GM18870 (cell line): ENCODE results near the gene KATNAL2.
A peak's percentile ranks its signal among the peaks of the same experiment; 100 is the strongest.

Source experiments
- ATAC-seq: cut with Tn5 transposase; IDR thresholded peaks from one replicate; pipeline ENCODE4 v1.9.1; 2021; ENCODE audit warnings: moderate library complexity; ENCODE audit not compliant: unreplicated experiment

The KATNAL2 gene

GRCh38 chr18:46917108-46917802 is at the start of gene KATNAL2, which contains the start of gene PIAS2:
KATNAL2 (plus strand) TSS chr18:46917602; CDS start chr18:46946873, 29,271 bp downstream.
PIAS2 (minus strand) TSS chr18:46917507; CDS start chr18:46917345, 162 bp downstream.
- ATAC-seq, result peak; percentile 40

GRCh38 chr18:46868169-46868921 is 49.1 kb upstream of the KATNAL2 start:
- ATAC-seq, result no peak

DNA sequence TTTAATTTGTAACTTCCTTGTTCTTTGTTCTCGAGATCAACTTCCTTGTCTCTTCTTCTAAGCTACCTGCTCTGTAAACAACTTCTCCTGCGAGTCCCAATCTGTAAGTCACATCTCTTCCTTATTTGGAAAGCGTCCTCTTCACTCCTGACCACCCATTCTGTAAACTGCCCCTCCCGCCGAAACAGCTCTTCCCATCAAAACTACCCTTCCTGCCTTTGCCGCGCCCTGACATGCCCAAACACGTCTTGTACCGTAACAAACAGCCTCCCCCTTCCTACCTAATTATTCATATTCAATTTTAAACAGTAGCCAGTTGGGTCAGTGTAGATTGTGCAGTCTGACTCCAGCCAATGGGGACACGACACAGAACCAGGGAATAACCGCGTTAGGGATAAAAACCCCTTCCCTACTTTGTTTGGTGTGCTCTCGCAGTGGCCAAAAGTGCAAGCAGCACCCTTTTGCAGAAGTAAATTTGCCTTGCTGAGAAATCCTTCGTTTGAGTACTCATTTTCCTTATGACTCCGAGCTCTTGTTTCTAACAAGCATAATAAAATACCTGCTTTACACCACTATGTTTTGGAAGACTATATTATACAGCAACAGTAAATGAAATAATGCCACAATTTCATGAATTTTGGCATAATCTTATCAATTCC is 39.9 kb upstream of the KATNAL2 start:
- ATAC-seq, result no peak

DNA sequence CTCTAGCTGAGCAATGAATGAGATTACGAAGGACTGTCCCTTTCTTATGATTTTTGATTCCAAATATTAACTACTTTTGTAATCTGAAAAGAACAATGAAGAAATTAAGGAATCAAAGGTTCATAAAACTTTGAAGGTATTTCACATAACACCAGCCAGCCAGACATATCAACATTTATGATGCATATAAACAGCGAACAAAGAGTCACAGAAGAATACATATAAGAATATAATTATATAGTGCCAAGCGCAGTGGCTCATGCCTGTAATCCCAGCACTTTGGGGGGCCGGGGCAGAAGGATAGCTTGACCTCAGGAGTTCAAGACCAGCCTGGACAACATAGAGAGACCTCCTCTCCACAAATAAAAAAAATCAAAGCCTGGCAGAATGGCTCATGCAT is 34.2 kb upstream of the KATNAL2 start:
- ATAC-seq, result no peak

DNA sequence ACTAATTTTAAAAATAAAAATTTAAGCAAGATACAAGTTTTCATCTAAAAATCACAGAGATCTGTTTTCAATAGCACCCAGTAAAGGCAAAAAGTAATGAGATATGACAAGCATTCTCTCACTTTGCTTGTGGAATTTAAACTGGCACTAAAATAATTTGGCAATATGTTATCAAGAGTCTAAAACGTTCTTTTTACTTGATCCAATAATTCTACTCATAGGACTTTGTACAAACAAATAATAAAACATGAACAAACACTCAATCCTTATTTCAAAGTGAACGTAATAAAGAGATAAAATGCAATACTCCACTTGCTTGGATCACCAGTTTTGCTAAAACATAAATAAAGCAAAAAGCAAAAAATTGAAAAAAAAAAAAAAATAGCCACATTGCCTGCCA is 30.5 kb upstream of the KATNAL2 start:
- no peak for ATAC-seq

DNA sequence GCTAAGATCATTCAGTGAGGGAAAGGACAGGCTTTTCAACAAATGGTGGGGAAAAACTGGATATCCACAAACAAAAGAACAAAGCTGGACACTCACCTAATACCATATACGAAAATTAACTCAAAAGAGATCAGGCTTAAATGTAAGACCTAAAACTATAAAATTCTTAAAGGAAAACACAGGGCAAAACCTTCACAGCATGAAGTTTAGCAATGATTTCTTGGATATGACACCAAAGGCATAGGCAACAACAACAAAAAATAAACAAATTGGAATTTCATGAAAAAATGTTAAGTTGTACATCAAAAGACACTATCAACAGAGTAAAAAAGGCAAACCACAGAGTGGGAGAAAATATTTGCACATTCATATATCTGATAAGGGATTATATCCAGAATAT is 28.4 kb upstream of the KATNAL2 start:
- no peak for ATAC-seq

- ATAC-seq, result peak; percentile 84
Measured at GRCh38 chr18:46891742-46892214, 25.6 kb upstream of the KATNAL2 start.

- ATAC-seq, result peak; percentile 63
Measured at GRCh38 chr18:46892842-46893241, 24.6 kb upstream of the KATNAL2 start.

GRCh38 chr18:46893360-46893759 is 24.0 kb upstream of the KATNAL2 start:
- no peak for ATAC-seq

- ATAC-seq, result no peak
Measured at GRCh38 chr18:46894124-46894523, 23.3 kb upstream of the KATNAL2 start.

DNA sequence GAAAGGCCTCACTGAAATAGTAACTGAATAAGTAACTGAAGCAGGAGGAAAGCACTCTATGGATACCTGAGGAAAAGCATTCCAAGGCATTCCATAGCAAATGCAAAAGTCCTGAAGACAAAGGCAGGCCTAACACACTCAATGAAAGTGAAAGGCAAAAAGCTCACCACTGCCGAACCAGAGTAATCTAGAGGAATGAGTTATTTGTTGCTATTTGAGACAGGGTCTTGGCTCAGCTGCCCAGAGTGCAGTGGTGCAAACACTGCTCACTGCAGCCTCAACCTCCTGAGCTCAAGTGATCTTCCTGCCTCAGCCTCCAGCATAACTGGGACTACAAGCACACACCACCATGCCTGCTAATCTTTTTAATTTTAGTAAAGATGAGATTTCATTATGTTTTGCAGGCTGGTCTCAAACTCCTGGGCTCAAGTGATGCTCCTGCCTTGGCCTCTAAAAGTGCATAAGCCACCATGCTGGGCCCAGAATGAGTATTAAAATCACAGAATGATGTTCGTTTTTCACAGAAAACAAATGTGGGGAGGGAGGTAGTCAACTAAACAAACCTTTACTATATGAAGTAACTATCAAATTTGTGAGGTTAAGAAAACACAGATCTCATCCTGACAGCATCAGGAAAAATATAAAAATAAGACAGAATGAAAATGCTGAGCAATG is 18.0 kb upstream of the KATNAL2 start:
- peak; percentile 85 for ATAC-seq

DNA sequence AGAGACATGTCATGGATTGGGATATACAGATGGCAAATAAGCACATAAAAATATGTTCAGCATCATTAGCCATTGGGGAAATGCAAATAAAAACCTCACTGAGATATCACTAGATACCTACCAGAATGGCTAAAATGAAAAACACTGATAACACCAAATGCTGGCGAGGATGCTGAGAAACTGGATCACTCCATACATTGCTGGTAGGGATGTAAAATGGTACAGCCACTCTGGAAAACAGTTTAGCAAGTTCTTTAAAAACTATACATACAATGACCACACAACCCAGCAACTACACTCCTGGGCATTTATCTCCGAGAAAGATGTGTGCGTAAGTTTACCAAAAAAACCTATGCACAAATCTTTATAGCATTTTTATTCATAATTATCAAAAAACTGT is 14.0 kb upstream of the KATNAL2 start:
- ATAC-seq, result no peak

GRCh38 chr18:46909497-46909896 is 7.9 kb upstream of the KATNAL2 start:
- no peak for ATAC-seq

DNA sequence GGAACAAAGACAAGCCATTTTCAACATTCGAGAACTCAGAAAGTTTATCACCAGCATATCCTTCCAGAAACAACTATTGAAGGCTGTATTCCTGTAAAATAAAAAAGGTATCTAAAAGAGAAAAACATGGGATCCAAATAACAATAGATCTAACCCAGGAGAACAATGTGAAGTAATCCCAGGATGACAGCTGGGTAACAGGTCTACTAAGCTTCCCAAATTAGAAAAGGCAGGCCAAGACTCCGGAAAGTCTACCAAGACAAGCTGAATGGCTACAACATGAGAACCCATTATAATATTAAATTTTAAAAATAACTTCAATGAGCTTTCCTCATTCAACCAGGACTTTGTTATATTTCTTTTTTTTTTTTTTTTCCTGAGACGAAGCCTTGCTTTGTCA is 6.5 kb upstream of the KATNAL2 start:
- no peak for ATAC-seq

- ATAC-seq, result no peak
Measured at GRCh38 chr18:46915800-46916550, 1.4 kb upstream of the KATNAL2 start.

DNA sequence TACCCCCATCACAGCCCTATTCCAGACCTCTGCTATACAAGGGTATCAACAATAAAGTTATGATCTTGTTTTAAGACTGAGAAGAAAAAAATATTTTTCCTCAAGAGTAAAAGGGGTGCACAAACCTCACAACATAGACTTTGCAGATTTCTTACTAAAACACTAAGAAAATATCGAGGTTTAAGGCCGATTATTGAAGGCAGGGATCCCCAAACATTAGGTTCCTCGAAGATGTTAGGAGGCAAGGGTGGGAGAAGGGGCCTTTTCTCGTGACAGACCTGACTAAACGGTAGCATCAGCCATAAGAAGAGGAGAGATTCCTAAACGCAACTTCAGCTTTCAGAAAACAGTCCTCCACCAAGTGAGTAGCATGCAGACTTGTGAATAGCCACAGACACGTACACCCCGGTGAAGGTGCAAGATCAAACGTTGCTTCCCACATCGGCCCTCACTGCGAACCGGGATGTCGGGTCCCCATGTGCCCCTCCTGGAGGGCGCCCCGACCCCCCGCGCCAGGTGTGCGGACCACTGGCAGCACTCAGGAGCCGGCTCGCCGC is 773 bp upstream of the KATNAL2 start:
- ATAC-seq, result peak; percentile 39

- peak; percentile 22 for ATAC-seq
Measured at GRCh38 chr18:46917803-46918600, 600 bp downstream of the KATNAL2 start.

GRCh38 chr18:46920067-46920466 is 2.7 kb downstream of the KATNAL2 start:
- no peak for ATAC-seq

DNA sequence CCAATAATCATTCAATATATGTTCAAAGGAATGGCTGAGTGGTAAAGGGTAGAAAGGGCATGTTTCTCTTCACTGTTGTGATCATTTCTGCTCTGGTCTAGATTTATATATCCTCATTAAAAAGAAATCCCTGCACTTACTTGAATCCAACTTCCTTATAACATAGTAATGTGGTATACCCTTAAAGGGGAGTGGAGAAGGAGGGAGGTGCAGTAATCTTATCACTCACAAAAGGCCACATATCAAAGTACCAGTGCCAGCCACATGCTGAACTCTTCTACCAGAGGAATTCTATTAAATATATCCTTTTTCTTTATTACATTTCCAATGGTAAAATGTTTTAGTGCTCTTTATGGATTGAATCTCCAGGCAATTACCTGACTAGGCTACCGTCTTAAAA is 3.3 kb downstream of the KATNAL2 start:
- no peak for ATAC-seq
